ENCODE data around the gene PFKFB3. TPM values are rescaled to one million over a fixed set of nuclear protein-coding genes. Genes with fewer than 3 reads are reported as not detected.

PFKFB3 gene
- total RNA-seq, 2 donors from 2014 or later, result 120 to 153 TPM

- ATAC-seq (replicated peaks in 1 of 2) (no peak), DNase-seq (no peak)
- Mint-ChIP-seq H3K9me3 (no peaks in the 10 kb centered on the region), H3K27ac (no peak overlapping the region), H3K36me3 (ENCODE audit: insufficient read depth in 2 of 2) (peaks cover 12 to 41% of the 10 kb centered on the region in 2 donors), H3K27me3 (ENCODE audit: low read depth) (no peaks in the 10 kb centered on the region), H3K4me1 (ENCODE audit: low read depth) (no peaks in the 10 kb centered on the region), H3K4me3 (no peak overlapping the region)
Observed at GRCh38 chr10:6221971-6222751, 19.4 kb downstream of the PFKFB3 start.

- H3K9me3 Mint-ChIP-seq, result no peaks in the 10 kb centered on the region
- H3K4me3 Mint-ChIP-seq, result no peak overlapping the region
- no peak overlapping the region for H3K27ac Mint-ChIP-seq
- H3K27me3 Mint-ChIP-seq (ENCODE audit: low read depth), result no peaks in the 10 kb centered on the region
- no peak for ATAC-seq (replicated peaks in 1 of 2)
- peaks cover 14 to 41% of the 10 kb centered on the region in 2 donors for H3K36me3 Mint-ChIP-seq (ENCODE audit: insufficient read depth in 2 of 2)
- H3K4me1 Mint-ChIP-seq (ENCODE audit: low read depth), result no peaks in the 10 kb centered on the region
- DNase-seq, result no peak
Observed at GRCh38 chr10:6222755-6223154, 20.0 kb downstream of the PFKFB3 start.

GRCh38 chr10:6223981-6224380 lies 21.2 kb downstream of the PFKFB3 start:
- DNase-seq, result no peak
- Mint-ChIP-seq H3K27me3 (ENCODE audit: low read depth) (no peaks in the 10 kb centered on the region), H3K27ac (peak overlapping the region; percentile 65), H3K4me3 (no peak overlapping the region), H3K36me3 (ENCODE audit: insufficient read depth in 2 of 2) (peaks cover 13 to 39% of the 10 kb centered on the region in 2 donors), H3K9me3 (no peaks in the 10 kb centered on the region), H3K4me1 (ENCODE audit: low read depth) (peaks cover 5% of the 10 kb centered on the region)
- no peak for ATAC-seq (replicated peaks in 1 of 2)

- peaks cover 5% of the 10 kb centered on the region for H3K4me1 Mint-ChIP-seq (ENCODE audit: low read depth)
- H3K27me3 Mint-ChIP-seq (ENCODE audit: low read depth), result no peaks in the 10 kb centered on the region
- peaks cover 13 to 37% of the 10 kb centered on the region in 2 donors for H3K36me3 Mint-ChIP-seq (ENCODE audit: insufficient read depth in 2 of 2)
- no peaks in the 10 kb centered on the region for H3K9me3 Mint-ChIP-seq
- no peak overlapping the region for H3K4me3 Mint-ChIP-seq
- ATAC-seq (replicated peaks in 1 of 2) (no peak), DNase-seq (no peak)
- H3K27ac Mint-ChIP-seq, result peak overlapping the region; percentile 57
Observed at GRCh38 chr10:6224781-6225180, 22.0 kb downstream of the PFKFB3 start.

- Mint-ChIP-seq H3K4me3 (no peak overlapping the region), H3K4me1 (ENCODE audit: low read depth) (peaks cover 5% of the 10 kb centered on the region), H3K27me3 (ENCODE audit: low read depth) (no peaks in the 10 kb centered on the region), H3K9me3 (no peaks in the 10 kb centered on the region), H3K36me3 (ENCODE audit: insufficient read depth in 2 of 2) (peaks cover 13 to 34% of the 10 kb centered on the region in 2 donors), H3K27ac (no peak overlapping the region)
- DNase-seq, result no peak
- no peak for ATAC-seq (replicated peaks in 1 of 2)
Observed at GRCh38 chr10:6225263-6225814, 22.6 kb downstream of the PFKFB3 start.

- ATAC-seq (replicated peaks in 1 of 2), result no peak
- H3K27ac Mint-ChIP-seq, result no peak overlapping the region
Observed at GRCh38 chr10:6226216-6226615, 23.5 kb downstream of the PFKFB3 start.

GRCh38 chr10:6227346-6227745 lies 24.6 kb downstream of the PFKFB3 start:
- DNase-seq (no peak), ATAC-seq (replicated peaks in 1 of 2) (no peak)
- Mint-ChIP-seq H3K4me1 (ENCODE audit: low read depth) (peaks cover 5% of the 10 kb centered on the region), H3K9me3 (no peaks in the 10 kb centered on the region), H3K27me3 (ENCODE audit: low read depth) (no peaks in the 10 kb centered on the region), H3K27ac (no peak overlapping the region), H3K36me3 (ENCODE audit: insufficient read depth in 2 of 2) (peaks cover 15 to 30% of the 10 kb centered on the region in 2 donors), H3K4me3 (no peak overlapping the region)

More at GRCh38 chr10:6226216-6226615, 23.5 kb downstream of the PFKFB3 start:
- Mint-ChIP-seq H3K4me3 (no peak overlapping the region), H3K36me3 (ENCODE audit: insufficient read depth in 2 of 2) (peaks cover 13 to 27% of the 10 kb centered on the region in 2 donors), H3K4me1 (ENCODE audit: low read depth) (peaks cover 5% of the 10 kb centered on the region), H3K9me3 (no peaks in the 10 kb centered on the region), H3K27me3 (ENCODE audit: low read depth) (no peaks in the 10 kb centered on the region)
- no peak for DNase-seq

GRCh38 chr10:6228010-6228511 lies 25.3 kb downstream of the PFKFB3 start:
- H3K27ac Mint-ChIP-seq, result no peak overlapping the region
- no peak for DNase-seq
- no peak for ATAC-seq (replicated peaks in 1 of 2)
- peaks cover 5% of the 10 kb centered on the region for H3K4me1 Mint-ChIP-seq (ENCODE audit: low read depth)
- H3K36me3 Mint-ChIP-seq (ENCODE audit: insufficient read depth in 2 of 2), result peaks cover 15 to 29% of the 10 kb centered on the region in 2 donors
- H3K27me3 Mint-ChIP-seq (ENCODE audit: low read depth), result no peaks in the 10 kb centered on the region
- H3K4me3 Mint-ChIP-seq, result no peak overlapping the region
- H3K9me3 Mint-ChIP-seq, result no peaks in the 10 kb centered on the region

- Mint-ChIP-seq H3K4me1 (ENCODE audit: low read depth) (peaks cover 5% of the 10 kb centered on the region), H3K27ac (no peak overlapping the region), H3K27me3 (ENCODE audit: low read depth) (no peaks in the 10 kb centered on the region), H3K9me3 (no peaks in the 10 kb centered on the region), H3K4me3 (no peak overlapping the region), H3K36me3 (ENCODE audit: insufficient read depth in 2 of 2) (peaks cover 15 to 29% of the 10 kb centered on the region in 2 donors)
- ATAC-seq (replicated peaks in 1 of 2) (no peak), DNase-seq (no peak)
Observed at GRCh38 chr10:6228647-6229046, 25.9 kb downstream of the PFKFB3 start.

- Mint-ChIP-seq H3K27ac (no peak overlapping the region), H3K4me3 (no peak overlapping the region), H3K27me3 (ENCODE audit: low read depth) (no peaks in the 10 kb centered on the region), H3K4me1 (ENCODE audit: low read depth) (peaks cover 5% of the 10 kb centered on the region), H3K36me3 (ENCODE audit: insufficient read depth in 2 of 2) (peaks cover 15 to 26% of the 10 kb centered on the region in 2 donors), H3K9me3 (no peaks in the 10 kb centered on the region)
- ATAC-seq (replicated peaks in 1 of 2) (no peak), DNase-seq (no peak)
Observed at GRCh38 chr10:6229290-6229689, 26.6 kb downstream of the PFKFB3 start.

- DNase-seq, result no peak
- no peaks in the 10 kb centered on the region for H3K9me3 Mint-ChIP-seq
- H3K4me3 Mint-ChIP-seq, result no peak overlapping the region
- no peak overlapping the region for H3K27ac Mint-ChIP-seq
- H3K27me3 Mint-ChIP-seq (ENCODE audit: low read depth), result no peaks in the 10 kb centered on the region
- H3K36me3 Mint-ChIP-seq (ENCODE audit: insufficient read depth in 2 of 2), result peaks cover 13 to 24% of the 10 kb centered on the region in 2 donors
- peaks cover 5% of the 10 kb centered on the region for H3K4me1 Mint-ChIP-seq (ENCODE audit: low read depth)
- no peak for ATAC-seq (replicated peaks in 1 of 2)
Observed at GRCh38 chr10:6229746-6230145, 27.0 kb downstream of the PFKFB3 start.

GRCh38 chr10:6230315-6230714 lies 27.6 kb downstream of the PFKFB3 start:
- DNase-seq (no peak), ATAC-seq (replicated peaks in 1 of 2) (no peak)
- Mint-ChIP-seq H3K27me3 (ENCODE audit: low read depth) (no peaks in the 10 kb centered on the region), H3K27ac (no peak overlapping the region), H3K36me3 (ENCODE audit: insufficient read depth in 2 of 2) (peaks cover 13 to 25% of the 10 kb centered on the region in 2 donors), H3K4me1 (ENCODE audit: low read depth) (peaks cover 5% of the 10 kb centered on the region), H3K4me3 (no peak overlapping the region), H3K9me3 (no peaks in the 10 kb centered on the region)

GRCh38 chr10:6231146-6231545 lies 28.4 kb downstream of the PFKFB3 start:
- Mint-ChIP-seq H3K27ac (no peak overlapping the region), H3K4me3 (no peak overlapping the region), H3K36me3 (ENCODE audit: insufficient read depth in 2 of 2) (peaks cover 15 to 26% of the 10 kb centered on the region in 2 donors), H3K9me3 (no peaks in the 10 kb centered on the region), H3K27me3 (ENCODE audit: low read depth) (no peaks in the 10 kb centered on the region), H3K4me1 (ENCODE audit: low read depth) (peaks cover 6% of the 10 kb centered on the region)
- no peak for ATAC-seq (replicated peaks in 1 of 2)
- DNase-seq, result no peak

Measured in activated T-cell treated with anti-CD3 and anti-CD28 coated beads, Interleukin-2, amount 50 U/mL, for 72 hours (primary cell).